Naive thymus-derived CD4-positive, alpha-beta T cell (primary cell): ENCODE measurements around the gene ZC3H14. TPM values are rescaled to one million over a fixed set of nuclear protein-coding genes. Genes with fewer than 3 reads are reported as not detected.

ENCODE experiments used
- ATAC-seq: fragments of 150-1000 bp; cut with Tn5 transposase; 2 replicates; pipeline ENCODE4 v1.10.0; 2021; ENCODE audit warnings: mild to moderate bottlenecking, moderate library complexity
- CTCF ChIA-PET: fragments of 350-600 bp; sonication (Branson Sonifier 250); formaldehyde crosslinking; loops from one replicate; lab custom pipeline; 2021; ENCODE audit warnings: antibody characterized with exemption; lab: Charles Lee
- POLR2A ChIA-PET: fragments of 350-600 bp; sonication (Branson Sonifier 250); formaldehyde crosslinking; loops from one replicate; lab custom pipeline; 2021; ENCODE audit warnings: antibody characterized with exemption, inconsistent platforms; lab: Charles Lee
- DNase-seq, 9 donors: peaks; one replicate each; pipeline versions ENCODE4 v3.0.0 to v3.0.0-alpha.2; 2020 to 2022; ENCODE audit warnings: mixed read lengths in 1 of 9
- H3K27ac ChIP-seq: one replicate; pipeline ENCODE4 v1.7.0; 2013; ENCODE audit warnings: mild to moderate bottlenecking, low read depth, low read length, moderate library complexity
- H3K27me3 ChIP-seq, 2 donors: one replicate each; pipeline ENCODE4 v1.7.0; 2013; ENCODE audit warnings: low read length in 2 of 2, mild to moderate bottlenecking in 2 of 2, moderate library complexity in 2 of 2; ENCODE audit not compliant: control insufficient read depth in 2 of 2, insufficient read depth in 2 of 2
- H3K36me3 ChIP-seq, 3 experiments: 1 replicate in 2 of 3; 2 replicates in 1 of 3; pipeline ENCODE4 v1.7.0; 2013; ENCODE audit warnings: low read length in 3 of 3, mild to moderate bottlenecking in 3 of 3, moderate library complexity in 1 of 3; ENCODE audit not compliant: insufficient read depth in 3 of 3, control insufficient read depth in 2 of 3
- H3K4me1 ChIP-seq, 2 donors: one replicate each; pipeline ENCODE4 v1.7.0; 2013; ENCODE audit warnings: low read length in 2 of 2, mild to moderate bottlenecking in 2 of 2, moderate library complexity in 1 of 2; ENCODE audit not compliant: control insufficient read depth in 2 of 2, insufficient read depth in 2 of 2
- H3K4me3 ChIP-seq: 2 replicates; pipeline ENCODE4 v1.7.0; 2013; ENCODE audit warnings: mild to moderate bottlenecking, low read length
- H3K9me3 ChIP-seq, 3 experiments: 1 replicate in 2 of 3; 2 replicates in 1 of 3; pipeline ENCODE4 v1.7.0; 2013; ENCODE audit warnings: low read length in 3 of 3; ENCODE audit not compliant: control insufficient read depth in 2 of 3
- H3K27ac Mint-ChIP-seq, 9 donors: one replicate each; pipeline ENCODE4 v1.8.0; 2020 to 2022; ENCODE audit warnings: mixed read lengths in 9 of 9, mild to moderate bottlenecking in 8 of 9, moderate library complexity in 5 of 9, inconsistent platforms in 2 of 9
- H3K27me3 Mint-ChIP-seq, 5 donors: one replicate each; pipeline ENCODE4 v1.8.0; 2021 to 2022; ENCODE audit warnings: mixed read lengths in 5 of 5, mild to moderate bottlenecking in 1 of 5
- H3K36me3 Mint-ChIP-seq, 5 donors: one replicate each; pipeline ENCODE4 v1.8.0; 2020 to 2022; ENCODE audit warnings: mixed read lengths in 5 of 5, mild to moderate bottlenecking in 3 of 5, inconsistent platforms in 1 of 5
- H3K4me1 Mint-ChIP-seq, 7 donors: one replicate each; pipeline ENCODE4 v1.8.0; 2020 to 2022; ENCODE audit warnings: mixed read lengths in 7 of 7, mild to moderate bottlenecking in 3 of 7, inconsistent platforms in 1 of 7
- H3K4me3 Mint-ChIP-seq, 10 donors: one replicate each; pipeline ENCODE4 v1.8.0; 2020 to 2022; ENCODE audit warnings: mild to moderate bottlenecking in 10 of 10, mixed read lengths in 10 of 10, moderate library complexity in 6 of 10, inconsistent platforms in 2 of 10
- H3K9me3 Mint-ChIP-seq, 11 donors: one replicate each; pipeline ENCODE4 v1.8.0; 2020 to 2022; ENCODE audit warnings: mixed read lengths in 11 of 11, mild to moderate bottlenecking in 4 of 11, inconsistent platforms in 1 of 11, moderate library complexity in 1 of 11
- intact Hi-C, 2 donors: fragments of 100-400 bp; cut with micrococcal nuclease; formaldehyde crosslinking; loops; one replicate each; pipeline ENCODE4 v1.15.1; 2023
- polyA plus RNA-seq, 2 donors: library from polyadenylated mRNA; unstranded; fragments of 300-500 nt; fragmentation: Illumina TruSeq; gene quantifications; one replicate each; pipeline ENCODE4 v1.2.3, GENCODE V29; 2021
- total RNA-seq, 6 experiments: library from RNA in 5 of 6; stranded (reverse) in 5 of 6; gene quantifications; 1 replicate in 5 of 6; 2 replicates in 1 of 6; pipeline ENCODE4 v1.2.3 and lab custom pipeline; 2021 to 2026

The ZC3H14 gene
- total and polyA plus RNA-seq, 7 experiments from 2014 or later = 39.7 to 72.4 (median 45.6) TPM

DNA sequence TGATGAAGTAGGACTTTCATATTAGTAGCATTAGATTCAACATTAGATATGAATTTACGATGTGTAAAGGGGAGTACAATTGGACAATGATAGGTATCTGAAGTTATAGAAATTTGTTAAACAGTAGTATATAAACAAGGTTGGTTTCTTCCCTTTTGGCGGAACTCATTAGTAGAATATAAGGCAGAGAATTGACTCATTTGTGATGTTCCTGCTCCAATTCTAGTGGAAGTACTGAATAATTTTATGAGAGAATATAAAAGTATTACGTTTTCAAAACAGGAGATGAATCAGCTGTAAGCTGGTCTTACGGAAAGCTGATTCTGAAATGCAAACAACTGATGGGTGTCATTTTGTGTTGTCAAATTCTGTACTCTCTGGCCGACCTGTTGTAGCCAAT is 13.4 kb downstream of the ZC3H14 start:
- H3K4me1 Mint-ChIP-seq = peaks cover 0 to 2% (median 0%) of the 10 kb centered on the region in 7 donors
- H3K27me3 Mint-ChIP-seq = no peaks in the 10 kb centered on the region
- peaks cover 17 to 70% (median 38%) of the 10 kb centered on the region in 5 donors for H3K36me3 Mint-ChIP-seq
- H3K4me3 Mint-ChIP-seq = no peak overlapping the region
- H3K27ac Mint-ChIP-seq = no peak overlapping the region
- ATAC-seq = no peak
- no peaks in the 10 kb centered on the region for H3K9me3 ChIP-seq
- DNase-seq = no peak
- H3K9me3 Mint-ChIP-seq = no peaks in the 10 kb centered on the region
- ChIA-PET CTCF (no interaction called here), POLR2A (no interaction called here)
- no peaks in the 10 kb centered on the region for H3K27me3 ChIP-seq
- H3K27ac ChIP-seq = no peak overlapping the region
- H3K36me3 ChIP-seq = peaks cover 18 to 85% (median 25%) of the 10 kb centered on the region in 3 experiments
- no peaks in the 10 kb centered on the region for H3K4me1 ChIP-seq
- intact Hi-C loops = no loop called here
- no peak overlapping the region for H3K4me3 ChIP-seq

DNA sequence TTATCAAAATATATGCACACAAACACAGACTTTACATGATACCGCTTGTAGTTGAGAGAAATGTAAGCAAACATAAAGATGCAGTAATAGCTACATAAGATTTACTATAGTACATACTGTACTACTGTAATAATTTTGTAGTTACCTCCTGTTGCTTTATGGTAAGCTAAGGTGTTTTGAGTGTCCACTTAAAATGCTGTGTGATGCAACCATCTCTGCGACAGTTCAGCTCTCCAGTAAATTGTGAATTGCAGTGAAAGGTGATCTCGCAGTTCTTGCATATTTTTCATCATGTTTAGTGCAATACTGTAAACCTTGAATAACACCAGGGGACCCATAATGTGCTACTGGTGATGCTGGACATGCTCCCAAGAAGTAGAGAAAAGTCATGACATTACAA is 21.6 kb downstream of the ZC3H14 start:
- no peak overlapping the region for H3K27ac Mint-ChIP-seq
- H3K27me3 ChIP-seq = no peaks in the 10 kb centered on the region
- H3K4me1 Mint-ChIP-seq = peaks cover 0 to 13% (median 5%) of the 10 kb centered on the region in 7 donors
- H3K9me3 ChIP-seq = no peaks in the 10 kb centered on the region
- H3K36me3 Mint-ChIP-seq = peaks cover 15 to 65% (median 43%) of the 10 kb centered on the region in 5 donors
- H3K4me3 ChIP-seq = no peak overlapping the region
- ATAC-seq (no peak), DNase-seq (no peak)
- no peak overlapping the region for H3K4me3 Mint-ChIP-seq
- peaks cover 0 to 3% (median 0%) of the 10 kb centered on the region in 11 donors for H3K9me3 Mint-ChIP-seq
- ChIA-PET CTCF (no interaction called here), POLR2A (no interaction called here)
- H3K36me3 ChIP-seq = peaks cover 4 to 47% (median 5%) of the 10 kb centered on the region in 3 experiments
- intact Hi-C loops = no loop called here
- no peaks in the 10 kb centered on the region for H3K4me1 ChIP-seq
- H3K27me3 Mint-ChIP-seq = no peaks in the 10 kb centered on the region
- H3K27ac ChIP-seq = no peak overlapping the region

DNA sequence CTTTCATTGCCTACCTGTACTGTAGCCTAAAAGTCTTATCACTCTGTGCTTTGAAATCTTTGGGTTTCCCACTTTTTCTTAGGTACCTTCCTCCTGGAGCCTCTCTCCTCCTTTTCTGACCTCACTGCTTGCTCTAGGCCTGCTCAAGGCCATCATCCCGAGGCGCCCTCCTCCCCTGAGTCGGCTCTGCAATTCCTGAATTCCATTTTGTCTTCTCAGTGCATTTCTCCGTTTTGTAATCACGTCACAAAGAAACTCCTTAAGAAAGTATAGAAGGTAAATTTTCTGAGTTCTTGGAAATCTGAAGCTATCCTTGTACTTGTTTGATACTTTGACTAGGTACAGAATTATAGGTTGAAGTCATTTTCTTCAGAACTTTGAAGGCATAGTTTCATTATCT is 25.2 kb downstream of the ZC3H14 start:
- CTCF ChIA-PET = interaction anchor here (0.6 kb wide), 1 partner anchor 1251 kb away, joined by 3 read pairs; no protein-coding TSS in a partner anchor
- Histone ChIP-seq H3K9me3 (no peaks in the 10 kb centered on the region), H3K4me1 (no peaks in the 10 kb centered on the region), H3K4me3 (no peak overlapping the region), H3K27ac (no peak overlapping the region), H3K36me3 (peaks cover 4 to 51% (median 5%) of the 10 kb centered on the region in 3 experiments), H3K27me3 (no peaks in the 10 kb centered on the region)
- Mint-ChIP-seq H3K4me1 (peaks cover 0 to 13% (median 5%) of the 10 kb centered on the region in 7 donors), H3K27me3 (no peaks in the 10 kb centered on the region), H3K9me3 (peaks cover 0 to 3% (median 0%) of the 10 kb centered on the region in 11 donors), H3K36me3 (peaks cover 5 to 65% (median 40%) of the 10 kb centered on the region in 5 donors), H3K27ac (peak overlapping the region in 3 of 9 donors; percentile 16 to 85 (median 29)), H3K4me3 (no peak overlapping the region)
- no peak for DNase-seq
- no peak for ATAC-seq
- intact Hi-C loops = no loop called here
- POLR2A ChIA-PET = no interaction called here

DNA sequence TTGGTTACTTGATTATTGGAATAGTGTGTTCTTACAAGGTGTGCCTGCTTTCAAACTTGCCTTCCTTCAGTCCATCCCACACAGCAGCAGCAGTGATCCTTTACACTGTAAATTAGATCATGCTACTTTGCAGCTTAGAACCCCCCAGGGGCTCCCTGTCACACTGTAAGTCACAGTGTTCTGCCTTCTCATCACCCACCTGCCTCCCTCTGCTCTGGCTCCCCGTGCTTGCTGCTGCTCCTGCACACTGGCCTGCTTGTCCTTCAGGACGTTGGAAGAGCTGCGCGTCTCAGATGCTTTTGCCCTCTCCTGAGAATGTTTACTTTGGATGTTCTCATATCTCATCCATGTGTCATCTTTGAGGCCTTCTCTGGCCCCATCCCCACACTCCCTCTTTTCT is 27.3 kb downstream of the ZC3H14 start:
- Mint-ChIP-seq H3K4me1 (peaks cover 0 to 6% (median 0%) of the 10 kb centered on the region in 7 donors), H3K27ac (peak overlapping the region in 1 of 9 donors; percentile 47), H3K9me3 (peaks cover 0 to 3% (median 0%) of the 10 kb centered on the region in 11 donors), H3K36me3 (peaks cover 5 to 70% (median 37%) of the 10 kb centered on the region in 5 donors), H3K4me3 (no peak overlapping the region), H3K27me3 (no peaks in the 10 kb centered on the region)
- ATAC-seq = no peak
- no peaks in the 10 kb centered on the region for H3K27me3 ChIP-seq
- intact Hi-C loops = no loop called here
- H3K4me3 ChIP-seq = no peak overlapping the region
- no peaks in the 10 kb centered on the region for H3K4me1 ChIP-seq
- no peak overlapping the region for H3K27ac ChIP-seq
- ChIA-PET CTCF (interaction anchor here (0.6 kb wide), 1 partner anchor 14 kb away, joined by 3 read pairs; no protein-coding TSS in a partner anchor), POLR2A (no interaction called here)
- DNase-seq = no peak
- peaks cover 0 to 52% (median 6%) of the 10 kb centered on the region in 3 experiments for H3K36me3 ChIP-seq
- no peaks in the 10 kb centered on the region for H3K9me3 ChIP-seq

DNA sequence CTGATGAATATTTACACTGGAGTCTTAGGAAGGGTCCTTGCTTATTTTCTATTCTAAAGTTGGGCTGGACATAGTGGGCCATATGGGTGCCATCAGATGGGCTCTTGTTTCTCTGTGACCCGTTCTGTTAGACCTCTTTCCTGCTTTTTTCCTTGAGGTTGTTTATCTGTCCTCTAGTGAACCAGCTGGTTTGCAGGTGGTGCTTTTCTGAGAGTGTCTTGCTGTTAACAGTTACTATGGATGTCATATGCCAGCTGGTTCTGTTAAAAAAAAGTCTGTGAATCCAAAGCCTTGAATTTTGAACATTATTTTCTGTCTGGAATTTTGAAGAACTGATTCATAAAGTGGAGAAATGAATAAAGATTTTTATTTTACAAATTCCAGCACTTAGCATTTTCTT is 29.2 kb downstream of the ZC3H14 start:
- peaks cover 2 to 70% (median 41%) of the 10 kb centered on the region in 5 donors for H3K36me3 Mint-ChIP-seq
- H3K4me3 Mint-ChIP-seq = no peak overlapping the region
- H3K4me1 ChIP-seq = no peaks in the 10 kb centered on the region
- ATAC-seq (no peak), DNase-seq (no peak)
- H3K27ac ChIP-seq = no peak overlapping the region
- H3K27me3 ChIP-seq = no peaks in the 10 kb centered on the region
- no peaks in the 10 kb centered on the region for H3K27me3 Mint-ChIP-seq
- H3K27ac Mint-ChIP-seq = no peak overlapping the region
- peaks cover 0 to 6% (median 1%) of the 10 kb centered on the region in 7 donors for H3K4me1 Mint-ChIP-seq
- intact Hi-C loops = no loop called here
- ChIA-PET CTCF (no interaction called here), POLR2A (no interaction called here)
- H3K36me3 ChIP-seq = peaks cover 0 to 52% (median 6%) of the 10 kb centered on the region in 3 experiments
- H3K4me3 ChIP-seq = no peak overlapping the region
- H3K9me3 ChIP-seq = no peaks in the 10 kb centered on the region
- no peaks in the 10 kb centered on the region for H3K9me3 Mint-ChIP-seq

DNA sequence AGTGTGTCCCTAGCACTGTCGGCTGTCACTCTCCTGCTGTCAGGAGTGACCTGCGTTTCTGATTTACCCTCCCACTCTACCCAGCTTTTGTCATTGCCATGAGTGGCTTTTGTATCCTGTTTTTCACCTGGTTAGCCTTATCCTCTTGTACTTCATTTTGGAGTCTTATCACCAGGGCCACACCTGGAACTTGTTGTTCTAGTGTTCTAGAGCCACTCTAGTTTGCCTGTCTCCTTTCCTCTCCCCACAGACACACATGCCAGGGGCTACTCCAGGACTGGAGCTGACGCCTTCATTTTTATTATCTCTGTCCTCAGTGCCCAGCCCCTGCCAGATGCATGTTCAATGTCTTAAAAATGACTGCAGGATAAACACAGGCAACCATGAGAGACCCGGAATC is 34.2 kb downstream of the ZC3H14 start:
- H3K4me1 Mint-ChIP-seq = peaks cover 17 to 32% (median 20%) of the 10 kb centered on the region in 7 donors
- DNase-seq = no peak
- no peaks in the 10 kb centered on the region for H3K9me3 Mint-ChIP-seq
- no peak overlapping the region for H3K4me3 ChIP-seq
- CTCF ChIA-PET = interaction anchor here (0.9 kb wide), 1 partner anchor 41 kb away, joined by 3 read pairs; no protein-coding TSS in a partner anchor
- no peak for ATAC-seq
- H3K36me3 Mint-ChIP-seq = peaks cover 17 to 64% (median 44%) of the 10 kb centered on the region in 5 donors
- peaks cover 0 to 47% (median 6%) of the 10 kb centered on the region in 3 experiments for H3K36me3 ChIP-seq
- no peaks in the 10 kb centered on the region for H3K27me3 Mint-ChIP-seq
- peak overlapping the region in 1 of 9 donors; percentile 45 for H3K27ac Mint-ChIP-seq
- H3K9me3 ChIP-seq = no peaks in the 10 kb centered on the region
- H3K27ac ChIP-seq = no peak overlapping the region
- intact Hi-C loops = no loop called here
- H3K4me1 ChIP-seq = peaks cover 0 to 9% of the 10 kb centered on the region in 2 donors
- no peak overlapping the region for H3K4me3 Mint-ChIP-seq
- POLR2A ChIA-PET = no interaction called here
- H3K27me3 ChIP-seq = no peaks in the 10 kb centered on the region

DNA sequence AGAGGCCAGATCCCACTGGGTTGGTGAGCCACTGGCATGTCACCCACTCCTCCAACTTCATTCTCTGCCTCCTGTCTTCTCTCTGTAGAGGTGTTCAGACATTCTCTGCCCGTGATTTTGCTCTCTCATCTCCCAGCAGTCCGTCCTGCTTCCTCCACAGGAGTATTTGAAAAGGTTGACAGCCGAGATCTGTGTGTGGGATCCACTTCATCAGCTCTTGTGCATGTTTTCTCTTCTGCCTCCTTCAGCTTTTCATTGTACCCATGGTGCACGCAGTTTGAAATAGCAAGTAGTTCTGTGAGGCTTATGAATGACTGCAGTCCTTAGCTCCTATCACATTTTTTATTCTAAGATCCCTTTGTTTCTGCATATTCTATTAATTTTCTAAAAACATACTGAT is 34.8 kb downstream of the ZC3H14 start:
- no peaks in the 10 kb centered on the region for H3K9me3 Mint-ChIP-seq
- Histone ChIP-seq H3K4me1 (peaks cover 0 to 9% of the 10 kb centered on the region in 2 donors), H3K27me3 (no peaks in the 10 kb centered on the region), H3K9me3 (no peaks in the 10 kb centered on the region), H3K36me3 (peaks cover 5 to 52% (median 9%) of the 10 kb centered on the region in 3 experiments), H3K27ac (no peak overlapping the region), H3K4me3 (no peak overlapping the region)
- CTCF ChIA-PET = no interaction called here
- H3K4me1 Mint-ChIP-seq = peaks cover 17 to 32% (median 20%) of the 10 kb centered on the region in 7 donors
- H3K36me3 Mint-ChIP-seq = peaks cover 20 to 68% (median 44%) of the 10 kb centered on the region in 5 donors
- no peak for DNase-seq
- intact Hi-C loops = no loop called here
- no peaks in the 10 kb centered on the region for H3K27me3 Mint-ChIP-seq
- ATAC-seq = no peak
- peak overlapping the region in 1 of 9 donors; percentile 79 for H3K27ac Mint-ChIP-seq
- POLR2A ChIA-PET = no interaction called here
- H3K4me3 Mint-ChIP-seq = no peak overlapping the region
